ENCODE measurements around the gene SYS1. TPM values are rescaled to one million over a fixed set of nuclear protein-coding genes. Genes with fewer than 3 reads are reported as not detected.

The SYS1 gene
- total and polyA plus RNA-seq, 4 donors: 21.3 to 57.5 (median 35.2) TPM

GRCh38 chr20:45318948-45319347 lies 44.0 kb upstream of the SYS1 start:
- Histone ChIP-seq H3K27me3 (ENCODE audit: control insufficient read depth in 3 of 3, insufficient read depth in 3 of 3, low read length in 2 of 3) (peaks cover 0 to 36% (median 17%) of the 10 kb centered on the region in 3 donors), H3K27ac (ENCODE audit: low read depth in 1 of 2, low read length in 1 of 2) (no peak overlapping the region), H3K4me3 (no peak overlapping the region), H3K9ac (ENCODE audit: insufficient read depth in 1 of 2, low read length in 2 of 2) (no peak overlapping the region), H3K36me3 (ENCODE audit: control insufficient read depth in 4 of 4, insufficient read depth in 4 of 4, low read length in 4 of 4) (no peaks in the 10 kb centered on the region), H3K9me3 (ENCODE audit: control insufficient read depth in 4 of 4, insufficient read depth in 3 of 4, low read length in 3 of 4) (no peaks in the 10 kb centered on the region), H3K4me1 (ENCODE audit: control insufficient read depth in 5 of 5, insufficient read depth in 5 of 5, low read length in 5 of 5) (no peaks in the 10 kb centered on the region)
- no peak for TF ChIP-seq CTCF (IDR thresholded peaks at IDR 0.05; ENCODE audit: control extremely low read depth, extremely low read depth)
- 51 to 69% methylated on average over 2 of the region's 2 CpGs for WGBS, 2 donors
- DNase-seq (no peak), ATAC-seq (ENCODE audit: insufficient read depth, low FRiP score) (no peak)

DNA sequence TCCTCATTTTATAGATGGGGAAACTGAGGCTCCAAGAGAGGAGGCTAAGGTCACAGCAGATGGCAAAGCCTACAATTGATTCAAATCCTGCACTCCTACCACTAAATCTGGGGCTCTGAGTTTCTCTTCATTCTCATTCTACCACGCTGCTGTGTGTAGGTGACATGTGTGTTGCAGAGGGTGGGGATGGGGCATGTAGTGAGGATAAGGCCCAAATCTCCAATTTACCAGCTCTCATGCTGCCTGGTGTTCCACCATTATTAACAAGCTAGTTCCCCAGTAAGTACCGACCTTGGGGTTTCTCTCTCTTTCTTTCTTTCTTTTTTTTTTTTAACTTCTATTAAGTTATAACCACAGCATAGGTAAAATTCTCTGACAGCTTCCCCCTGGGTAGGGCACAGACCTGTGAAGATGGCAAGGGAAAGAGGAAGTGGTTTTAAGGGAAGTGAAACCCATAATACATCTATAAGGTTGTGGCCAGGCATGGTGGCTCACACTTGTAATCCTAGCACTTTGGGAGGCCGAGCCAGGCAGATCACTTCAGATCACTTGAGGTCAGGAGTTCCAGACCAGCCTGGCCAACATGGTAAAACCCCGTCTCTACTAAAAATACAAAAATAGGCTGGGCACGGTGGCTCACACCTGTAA lies 41.9 kb upstream of the SYS1 start:
- Histone ChIP-seq H3K9ac (ENCODE audit: insufficient read depth in 1 of 2, low read length in 2 of 2) (no peak overlapping the region), H3K27ac (ENCODE audit: low read depth in 1 of 2, low read length in 1 of 2) (no peak overlapping the region), H3K27me3 (ENCODE audit: control insufficient read depth in 3 of 3, insufficient read depth in 3 of 3, low read length in 2 of 3) (peaks cover 0 to 27% (median 9%) of the 10 kb centered on the region in 3 donors), H3K4me3 (no peak overlapping the region), H3K36me3 (ENCODE audit: control insufficient read depth in 4 of 4, insufficient read depth in 4 of 4, low read length in 4 of 4) (peaks cover 0 to 6% (median 0%) of the 10 kb centered on the region in 4 donors), H3K4me1 (ENCODE audit: control insufficient read depth in 5 of 5, insufficient read depth in 5 of 5, low read length in 5 of 5) (no peaks in the 10 kb centered on the region), H3K9me3 (ENCODE audit: control insufficient read depth in 4 of 4, insufficient read depth in 3 of 4, low read length in 3 of 4) (no peaks in the 10 kb centered on the region)
- ATAC-seq (ENCODE audit: insufficient read depth, low FRiP score) (no peak), DNase-seq (no peak)
- TF ChIP-seq CTCF (IDR thresholded peaks at IDR 0.05; ENCODE audit: control extremely low read depth, extremely low read depth): no peak
- WGBS, 2 donors: 65 to 68% methylated on average over 5 of the region's 5 CpGs

DNA sequence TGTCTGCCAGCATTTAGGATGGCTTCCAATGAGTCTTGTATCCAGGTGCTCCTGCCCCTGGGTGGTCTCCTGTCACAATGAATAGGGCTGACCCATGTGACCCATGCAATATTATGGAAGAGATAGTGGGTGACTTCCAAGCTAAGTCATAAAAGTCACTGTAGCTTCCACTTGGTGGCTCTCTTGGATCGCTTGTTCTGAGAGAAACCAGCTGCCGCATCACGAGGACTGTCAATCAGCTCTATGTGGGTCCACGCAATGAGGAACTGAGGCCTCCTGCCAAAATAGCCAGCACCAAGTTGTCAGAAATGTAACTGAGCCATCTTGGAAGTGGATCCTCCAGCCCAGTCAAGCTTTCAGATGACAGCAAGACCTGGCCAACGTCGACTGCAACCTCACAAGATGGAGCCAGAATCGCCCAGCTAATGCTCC lies 40.0 kb upstream of the SYS1 start:
- ATAC-seq (ENCODE audit: insufficient read depth, low FRiP score) (no peak), DNase-seq (peak in 2 of 3 donors; percentile 24 to 47)
- Histone ChIP-seq H3K27me3 (ENCODE audit: control insufficient read depth in 3 of 3, insufficient read depth in 3 of 3, low read length in 2 of 3) (peaks cover 0 to 8% (median 0%) of the 10 kb centered on the region in 3 donors), H3K4me1 (ENCODE audit: control insufficient read depth in 5 of 5, insufficient read depth in 5 of 5, low read length in 5 of 5) (no peaks in the 10 kb centered on the region), H3K9ac (ENCODE audit: insufficient read depth in 1 of 2, low read length in 2 of 2) (no peak overlapping the region), H3K27ac (ENCODE audit: low read depth in 1 of 2, low read length in 1 of 2) (no peak overlapping the region), H3K9me3 (ENCODE audit: control insufficient read depth in 4 of 4, insufficient read depth in 3 of 4, low read length in 3 of 4) (no peaks in the 10 kb centered on the region), H3K4me3 (no peak overlapping the region), H3K36me3 (ENCODE audit: control insufficient read depth in 4 of 4, insufficient read depth in 4 of 4, low read length in 4 of 4) (peaks cover 2 to 15% (median 3%) of the 10 kb centered on the region in 4 donors)
- WGBS, 2 donors: 43 to 48% methylated on average over 7 of the region's 7 CpGs
- TF ChIP-seq CTCF (IDR thresholded peaks at IDR 0.05; ENCODE audit: control extremely low read depth, extremely low read depth): no peak

- H3K4me3 ChIP-seq: no peak overlapping the region
- ATAC-seq (ENCODE audit: insufficient read depth, low FRiP score) (no peak), DNase-seq (no peak)
- TF ChIP-seq CTCF (IDR thresholded peaks at IDR 0.05; ENCODE audit: control extremely low read depth, extremely low read depth): no peak
- H3K27me3 ChIP-seq (ENCODE audit: control insufficient read depth in 3 of 3, insufficient read depth in 3 of 3, low read length in 2 of 3): peaks cover 0 to under 1% (median 0%) of the 10 kb centered on the region in 3 donors
- H3K9me3 ChIP-seq (ENCODE audit: control insufficient read depth in 4 of 4, insufficient read depth in 3 of 4, low read length in 3 of 4): no peaks in the 10 kb centered on the region
- no peaks in the 10 kb centered on the region for H3K4me1 ChIP-seq (ENCODE audit: control insufficient read depth in 5 of 5, insufficient read depth in 5 of 5, low read length in 5 of 5)
- H3K36me3 ChIP-seq (ENCODE audit: control insufficient read depth in 4 of 4, insufficient read depth in 4 of 4, low read length in 4 of 4): peaks cover 5 to 16% (median 9%) of the 10 kb centered on the region in 4 donors
- no peak overlapping the region for H3K27ac ChIP-seq (ENCODE audit: low read depth in 1 of 2, low read length in 1 of 2)
- no peak overlapping the region for H3K9ac ChIP-seq (ENCODE audit: insufficient read depth in 1 of 2, low read length in 2 of 2)
Observed at GRCh38 chr20:45323731-45324130, 39.2 kb upstream of the SYS1 start.

All from lung (tissue), 12 donors.